ENCODE results near the gene TCL1B. TPM values are rescaled to one million over a fixed set of nuclear protein-coding genes. Genes with fewer than 3 reads are reported as not detected.

TCL1B gene
- polyA plus RNA-seq, 3 donors: not detected

DNA sequence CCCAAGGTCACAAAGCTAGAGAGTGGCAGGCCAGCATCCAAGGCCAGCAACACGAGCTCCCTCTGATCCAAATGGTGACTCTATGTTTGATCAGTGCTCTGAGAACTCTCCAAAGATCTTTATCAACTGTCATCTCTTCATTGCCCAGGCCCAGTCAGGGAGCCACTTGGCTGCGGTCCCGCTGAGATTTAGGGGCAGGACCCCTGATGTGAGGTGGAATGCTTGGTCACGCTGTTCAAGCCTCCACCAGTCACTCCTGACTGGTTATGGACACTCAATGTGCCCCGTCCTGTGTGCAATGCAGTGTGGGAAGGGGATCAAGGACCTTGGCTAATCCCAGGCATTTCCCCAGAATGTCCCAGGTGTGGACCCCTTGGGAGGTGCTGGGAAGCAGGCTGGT, 19.8 kb upstream of the TCL1B start:
- no peak overlapping the region for H3K4me3 ChIP-seq (replicated peaks in 1 of 3; ENCODE audit: low read depth in 2 of 3, low read length in 3 of 3)
- Mint-ChIP-seq H3K27ac (no peak overlapping the region), H3K36me3 (no peaks in the 10 kb centered on the region), H3K4me3 (no peak overlapping the region), H3K4me1 (no peaks in the 10 kb centered on the region), H3K9me3 (no peaks in the 10 kb centered on the region), H3K27me3 (ENCODE audit: low read depth in 3 of 3) (peaks cover 0 to 5% (median 2%) of the 10 kb centered on the region in 3 donors)
- H3K4me2 ChIP-seq (replicated peaks; ENCODE audit: extremely low read depth, low read length, poor library complexity, severe bottlenecking): no peak overlapping the region
- intact Hi-C loops (cut with micrococcal nuclease): no loop called here
- no peaks in the 10 kb centered on the region for H3K27me3 ChIP-seq (ENCODE audit: control insufficient read depth in 2 of 2, insufficient read depth in 2 of 2, low read length in 2 of 2)
- no peaks in the 10 kb centered on the region for H3K9me3 ChIP-seq (replicated peaks in 1 of 2; ENCODE audit: control insufficient read depth in 1 of 2, insufficient read depth in 1 of 2, low read length in 2 of 2)
- WGBS (ENCODE audit: insufficient coverage): 100% methylated on average over 3 of the region's 5 CpGs
- H3K79me2 ChIP-seq (ENCODE audit: insufficient read depth, low read length): no peaks in the 10 kb centered on the region
- no peak overlapping the region for H2AFZ ChIP-seq (ENCODE audit: insufficient read depth, low read depth, low read length, poor library complexity, severe bottlenecking)
- no peaks in the 10 kb centered on the region for H4K20me1 ChIP-seq (ENCODE audit: insufficient read depth, low read length)
- TF ChIP-seq CTCF (IDR thresholded peaks at IDR 0.05): no peak
- no peak for DNase-seq
- H3K27ac ChIP-seq (ENCODE audit: low read depth in 1 of 2, low read length in 2 of 2): no peak overlapping the region
- no peak overlapping the region for H3K9ac ChIP-seq (ENCODE audit: insufficient read depth, low read length, poor library complexity, severe bottlenecking)
- no peaks in the 10 kb centered on the region for H3K36me3 ChIP-seq (replicated peaks in 1 of 2; ENCODE audit: control insufficient read depth in 1 of 2, insufficient read depth in 2 of 2, low read length in 2 of 2)
- no peaks in the 10 kb centered on the region for H3K4me1 ChIP-seq (ENCODE audit: control insufficient read depth in 1 of 2, insufficient read depth in 2 of 2, low read length in 2 of 2)

GRCh38 chr14:95667249-95667693, 19.0 kb upstream of the TCL1B start:
- TF ChIP-seq CTCF (IDR thresholded peaks at IDR 0.05): no peak
- H3K9ac ChIP-seq (ENCODE audit: insufficient read depth, low read length, poor library complexity, severe bottlenecking): no peak overlapping the region
- H3K4me3 Mint-ChIP-seq: no peak overlapping the region
- no peaks in the 10 kb centered on the region for H4K20me1 ChIP-seq (ENCODE audit: insufficient read depth, low read length)
- no peak overlapping the region for H3K4me2 ChIP-seq (replicated peaks; ENCODE audit: extremely low read depth, low read length, poor library complexity, severe bottlenecking)
- DNase-seq: no peak
- intact Hi-C loops (cut with micrococcal nuclease): no loop called here
- no peaks in the 10 kb centered on the region for H3K36me3 Mint-ChIP-seq
- H3K27ac Mint-ChIP-seq: no peak overlapping the region
- H3K9me3 Mint-ChIP-seq: no peaks in the 10 kb centered on the region
- no peak overlapping the region for H3K4me3 ChIP-seq (replicated peaks in 1 of 3; ENCODE audit: low read depth in 2 of 3, low read length in 3 of 3)
- no peak overlapping the region for H2AFZ ChIP-seq (ENCODE audit: insufficient read depth, low read depth, low read length, poor library complexity, severe bottlenecking)
- H3K4me1 Mint-ChIP-seq: no peaks in the 10 kb centered on the region
- WGBS (ENCODE audit: insufficient coverage): 67% methylated on average over 3 of the region's 3 CpGs
- H3K27ac ChIP-seq (ENCODE audit: low read depth in 1 of 2, low read length in 2 of 2): no peak overlapping the region
- no peaks in the 10 kb centered on the region for H3K4me1 ChIP-seq (ENCODE audit: control insufficient read depth in 1 of 2, insufficient read depth in 2 of 2, low read length in 2 of 2)
- no peaks in the 10 kb centered on the region for H3K79me2 ChIP-seq (ENCODE audit: insufficient read depth, low read length)
- H3K36me3 ChIP-seq (replicated peaks in 1 of 2; ENCODE audit: control insufficient read depth in 1 of 2, insufficient read depth in 2 of 2, low read length in 2 of 2): no peaks in the 10 kb centered on the region
- H3K27me3 Mint-ChIP-seq (ENCODE audit: low read depth in 3 of 3): peaks cover 0 to 6% (median 2%) of the 10 kb centered on the region in 3 donors
- H3K9me3 ChIP-seq (replicated peaks in 1 of 2; ENCODE audit: control insufficient read depth in 1 of 2, insufficient read depth in 1 of 2, low read length in 2 of 2): no peaks in the 10 kb centered on the region
- no peaks in the 10 kb centered on the region for H3K27me3 ChIP-seq (ENCODE audit: control insufficient read depth in 2 of 2, insufficient read depth in 2 of 2, low read length in 2 of 2)

All from CD14-positive monocyte (primary cell).